ENCODE results near the gene EVC.
"Not testable (repeated sequence)": the region's sequence is repeated elsewhere in the genome, so short reads cannot be mapped to it uniquely, and the experiment has no call there.

EVC gene

GRCh38 chr4:5708449-5709206, 2.4 kb upstream of the EVC start, which contains the start of gene EVC2:
Gene EVC2 (minus strand): TSS chr4:5708559. CDS start chr4:5708513, 46 bp downstream.
- no peak for DNase-seq

- DNase-seq: no peak
Observed at GRCh38 chr4:5709207-5709575, 1.8 kb upstream of the EVC start.

GRCh38 chr4:5710065-5710960, 688 bp upstream of the EVC start:
- no peak for DNase-seq

- no peak for DNase-seq
Observed at GRCh38 chr4:5711479-5712184, 631 bp downstream of the EVC start.

- no peak for DNase-seq
Observed at GRCh38 chr4:5712517-5712916, 1.5 kb downstream of the EVC start.

DNA sequence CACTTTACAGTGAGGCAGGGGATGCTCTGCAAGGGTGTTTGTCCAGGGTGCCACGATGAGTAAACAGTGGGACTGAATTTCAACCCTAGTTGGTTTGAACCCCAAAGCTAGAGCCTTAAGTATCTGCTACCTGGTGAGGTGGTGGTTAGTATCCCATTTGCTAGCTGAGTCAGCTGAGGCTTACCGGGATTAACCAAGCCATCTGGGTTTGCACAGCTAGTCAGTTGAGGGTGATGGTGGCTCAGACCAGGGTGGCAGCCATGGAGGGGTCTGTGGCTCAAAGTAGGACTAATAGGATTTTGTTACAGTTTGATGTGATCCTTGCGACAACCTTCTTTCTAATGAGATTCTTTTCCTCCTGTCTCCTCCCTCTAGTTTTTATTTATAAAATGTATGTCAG, 1.9 kb downstream of the EVC start:
- DNase-seq: no peak

DNA sequence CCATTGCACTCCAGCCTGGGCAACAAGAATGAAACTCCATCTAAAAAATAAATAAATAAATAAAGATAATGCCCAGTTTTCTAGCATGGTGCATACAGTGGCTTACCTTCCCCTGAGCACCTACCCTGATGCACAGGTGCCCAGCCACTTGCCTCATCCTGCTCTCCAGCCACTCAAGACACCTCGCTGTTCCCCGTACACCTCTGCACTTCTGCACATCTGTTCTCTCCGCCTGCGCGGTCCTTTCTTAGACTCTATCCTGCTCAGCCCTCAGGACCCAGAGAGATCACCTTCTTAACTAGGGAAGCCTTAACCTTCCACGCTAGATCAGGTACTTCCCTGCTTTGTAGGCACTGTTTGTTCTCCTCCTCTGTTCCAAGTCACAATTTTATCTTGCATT, 2.9 kb downstream of the EVC start:
- DNase-seq: no peak

- DNase-seq: no peak
Observed at GRCh38 chr4:5715357-5715756, 4.4 kb downstream of the EVC start.

- no peak for DNase-seq
Observed at GRCh38 chr4:5716391-5716790, 5.4 kb downstream of the EVC start.

DNA sequence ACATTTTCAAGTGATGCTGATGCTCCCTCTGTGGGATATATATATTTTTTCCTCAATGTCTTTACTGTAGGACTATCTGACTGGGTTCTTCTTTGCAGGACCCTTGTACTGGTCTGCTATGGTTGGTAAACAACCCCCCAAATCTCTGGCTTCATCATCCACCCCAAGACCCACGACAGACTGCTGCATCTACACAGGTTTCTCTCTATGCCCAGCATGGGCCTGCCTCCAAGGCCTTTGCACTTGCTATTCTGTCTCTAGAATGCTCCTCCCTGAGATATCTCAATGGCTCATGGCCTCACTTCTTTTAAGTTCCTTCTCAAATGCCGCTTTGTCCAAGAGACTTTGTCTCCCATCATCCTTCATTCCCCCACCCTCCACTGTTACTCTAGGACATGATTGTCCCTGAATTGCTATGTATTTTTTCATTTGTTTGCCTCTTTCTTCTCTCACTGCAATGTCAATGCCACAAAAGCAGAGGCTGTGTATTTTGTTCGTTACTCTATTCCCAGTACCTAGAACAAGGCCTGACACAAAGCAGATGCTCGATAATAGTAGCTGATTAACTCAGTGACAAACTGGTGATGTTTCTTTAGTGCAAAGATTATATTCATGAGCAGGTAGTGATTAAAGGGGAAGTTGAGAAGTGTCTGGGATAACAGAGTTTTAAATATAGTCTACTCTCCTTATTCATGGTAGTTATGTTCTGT, 6.6 kb downstream of the EVC start:
- no peak for DNase-seq

DNA sequence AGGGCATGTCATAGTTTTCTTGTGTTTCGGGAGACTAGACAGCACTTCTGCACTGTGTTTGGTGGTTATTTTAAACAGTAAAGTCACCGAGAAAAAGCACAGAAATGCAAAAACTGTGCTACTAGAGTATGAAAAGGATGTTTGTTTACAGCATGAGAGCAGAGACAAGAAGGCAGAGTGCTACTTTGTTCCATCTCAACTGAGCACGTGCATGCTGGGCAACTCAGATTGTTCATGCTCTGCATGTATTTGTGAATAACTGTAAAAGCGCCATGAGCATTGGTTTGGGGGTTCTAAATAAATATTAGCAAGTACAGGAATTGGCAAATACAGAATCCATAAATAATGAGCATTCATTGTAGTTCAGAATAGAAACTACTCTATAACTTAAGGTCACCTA, 7.4 kb downstream of the EVC start:
- no peak for DNase-seq

GRCh38 chr4:5719350-5720055, 8.5 kb downstream of the EVC start:
- DNase-seq: no peak

GRCh38 chr4:5720157-5720850, 9.3 kb downstream of the EVC start:
- DNase-seq: no peak

DNA sequence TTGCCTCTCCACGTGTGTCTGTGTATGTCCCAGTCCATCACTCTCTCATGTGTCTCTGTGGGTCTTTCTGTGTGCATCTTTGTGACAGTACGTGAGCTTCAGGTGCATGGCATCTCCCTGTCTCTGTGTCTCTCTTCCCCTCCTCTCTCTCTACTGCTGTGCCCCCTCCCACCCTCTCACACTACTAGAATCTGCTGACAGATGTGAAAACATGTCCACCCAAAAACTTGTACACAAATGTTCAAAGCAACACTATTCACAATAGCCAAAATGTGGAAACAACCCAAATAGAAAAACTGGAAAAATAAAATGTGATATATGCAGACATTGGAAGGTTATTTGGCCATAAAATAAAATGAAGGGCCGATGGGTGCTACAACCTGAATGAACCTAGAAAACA, 10.0 kb downstream of the EVC start:
- no peak for DNase-seq

DNA sequence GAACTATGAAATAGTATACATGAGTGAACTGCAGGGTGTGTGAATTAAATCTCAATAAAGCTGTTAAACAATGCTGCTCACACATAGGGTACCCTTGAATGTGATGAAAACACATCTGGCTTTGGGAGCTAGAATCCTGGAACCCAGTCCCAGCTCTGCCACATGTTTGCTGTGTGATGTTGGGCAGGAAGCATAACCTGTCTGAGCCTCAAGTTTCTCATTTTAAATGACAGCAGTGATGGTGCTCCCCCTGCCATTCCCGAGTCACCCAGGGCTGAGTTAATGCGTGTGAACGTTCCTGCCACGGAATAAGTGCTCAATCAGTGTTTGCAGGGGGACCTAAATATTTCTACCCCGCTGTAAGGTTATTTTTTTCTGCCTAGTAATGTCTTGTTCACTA, 10.9 kb downstream of the EVC start:
- no peak for DNase-seq

DNA sequence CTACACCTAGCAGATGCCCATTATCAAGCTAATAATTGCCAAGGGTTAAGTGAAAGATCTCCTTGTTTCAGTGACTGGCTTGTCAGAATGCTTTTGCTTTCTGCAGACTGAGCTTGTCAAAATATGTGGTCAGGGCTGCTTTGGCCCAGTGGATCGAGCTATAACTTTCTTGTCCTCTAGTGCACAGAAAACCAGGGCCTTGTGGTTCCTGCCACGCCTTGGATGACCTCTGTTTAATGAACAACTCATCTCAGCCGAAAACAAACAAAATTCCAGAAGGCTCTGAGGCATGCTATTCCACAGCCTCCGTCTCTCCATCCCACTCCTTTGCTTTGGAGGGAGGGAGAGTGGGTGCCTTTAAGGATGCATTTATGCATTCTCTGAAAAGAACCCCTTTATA, 11.3 kb downstream of the EVC start:
- DNase-seq: no peak

GRCh38 chr4:5724377-5724776, 13.4 kb downstream of the EVC start:
- no peak for DNase-seq

GRCh38 chr4:5728412-5728811, 17.4 kb downstream of the EVC start:
- not testable (repeated sequence) for DNase-seq

GRCh38 chr4:5730436-5730835, 19.4 kb downstream of the EVC start:
- DNase-seq: no peak

GRCh38 chr4:5730993-5731990, 20.3 kb downstream of the EVC start:
- no peak for DNase-seq
